Lower lobe of right lung (tissue), 2 donors: Measurements from ENCODE around the gene STK33. TPM values are rescaled to one million over a fixed set of nuclear protein-coding genes. Genes with fewer than 3 reads are reported as not detected.

Source experiments
- ATAC-seq, 2 donors: fragments of 200-7000 bp; cut with Tn5 transposase; one replicate each; pipeline ENCODE4 v1.9.1; 2020 to 2022; ENCODE audit warnings: mild to moderate bottlenecking in 2 of 2, moderate library complexity in 2 of 2
- DNase-seq: peaks from one replicate; pipeline ENCODE4 v3.0.0-alpha.2; 2020
- H3K27ac ChIP-seq: fragments of 200-600 bp; one replicate; pipeline ENCODE4 v1.8.0; 2022
- H3K27me3 ChIP-seq: fragments of 200-600 bp; one replicate; pipeline ENCODE4 v1.8.0; 2022; ENCODE audit warnings: low read depth
- H3K36me3 ChIP-seq: fragments of 200-600 bp; one replicate; pipeline ENCODE4 v1.8.0; 2022; ENCODE audit warnings: mild to moderate bottlenecking
- H3K4me1 ChIP-seq: fragments of 200-600 bp; one replicate; pipeline ENCODE4 v1.8.0; 2022
- H3K4me3 ChIP-seq: fragments of 200-600 bp; one replicate; pipeline ENCODE4 v1.8.0; 2022; ENCODE audit warnings: mild to moderate bottlenecking
- H3K9me3 ChIP-seq: fragments of 200-600 bp; one replicate; pipeline ENCODE4 v1.8.0; 2022
- CTCF ChIP-seq: fragments of 200-600 bp; IDR thresholded peaks from one replicate; pipeline ENCODE4 v1.8.0; 2022; ENCODE audit warnings: antibody characterized with exemption, mild to moderate bottlenecking
- intact Hi-C: fragments of 100-400 bp; cut with DNase I; formaldehyde crosslinking; loops from one replicate; pipeline ENCODE4 v1.11.0; 2022
- total RNA-seq: library from RNA; stranded (reverse); fragmentation: NEBNext Ultra II Directional; extraction: Animal tissue kit (Norgen Biotek cat#: 25700); gene quantifications from one replicate; pipeline ENCODE4 v1.2.1, GENCODE V29; 2021
- donor health status: DM: no; HTN: yes; CAD: no; lungs with severe emphysema.

The STK33 gene
- total RNA-seq, 1 donor from 2014 or later, result 17.3 TPM

- Histone ChIP-seq H3K36me3 (no peaks in the 10 kb centered on the region), H3K4me1 (no peaks in the 10 kb centered on the region), H3K4me3 (no peak overlapping the region), H3K27me3 (no peaks in the 10 kb centered on the region), H3K27ac (no peak overlapping the region), H3K9me3 (no peaks in the 10 kb centered on the region)
- intact Hi-C loops, result no loop called here
- no peak for DNase-seq
- no peak for TF ChIP-seq CTCF
- no peak for ATAC-seq
Observed at GRCh38 chr11:8383627-8384026, 210.4 kb downstream of the STK33 start.

DNA sequence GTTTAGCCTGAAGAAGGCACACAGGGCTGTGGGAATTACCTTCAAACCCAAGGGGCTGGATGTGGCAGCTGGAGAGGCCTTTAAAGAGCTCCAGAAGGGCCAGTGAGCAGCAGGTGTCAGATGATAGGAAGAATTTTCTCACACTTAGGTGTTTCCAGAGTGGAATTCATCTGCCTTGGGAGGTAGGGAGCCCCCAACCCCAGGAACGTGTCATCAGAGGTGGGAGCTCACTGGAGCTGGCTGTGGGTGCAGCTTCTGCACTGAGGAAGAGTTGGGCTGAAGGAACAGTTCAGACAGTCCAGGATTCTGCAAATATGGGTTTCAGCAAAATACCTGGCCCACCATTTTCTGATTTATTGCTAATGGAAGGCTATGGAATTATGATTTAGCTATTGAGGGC is 210.8 kb downstream of the STK33 start:
- TF ChIP-seq CTCF, result no peak
- Histone ChIP-seq H3K4me3 (no peak overlapping the region), H3K27ac (no peak overlapping the region), H3K27me3 (no peaks in the 10 kb centered on the region), H3K9me3 (no peaks in the 10 kb centered on the region), H3K4me1 (no peaks in the 10 kb centered on the region), H3K36me3 (no peaks in the 10 kb centered on the region)
- intact Hi-C loops, result no loop called here
- ATAC-seq (no peak), DNase-seq (no peak)

GRCh38 chr11:8382436-8383053 is 211.5 kb downstream of the STK33 start:
- TF ChIP-seq CTCF, result no peak
- no peak for ATAC-seq
- Histone ChIP-seq H3K27me3 (no peaks in the 10 kb centered on the region), H3K36me3 (no peaks in the 10 kb centered on the region), H3K9me3 (no peaks in the 10 kb centered on the region), H3K4me3 (no peak overlapping the region), H3K4me1 (no peaks in the 10 kb centered on the region), H3K27ac (no peak overlapping the region)
- no peak for DNase-seq
- intact Hi-C loops, result no loop called here

DNA sequence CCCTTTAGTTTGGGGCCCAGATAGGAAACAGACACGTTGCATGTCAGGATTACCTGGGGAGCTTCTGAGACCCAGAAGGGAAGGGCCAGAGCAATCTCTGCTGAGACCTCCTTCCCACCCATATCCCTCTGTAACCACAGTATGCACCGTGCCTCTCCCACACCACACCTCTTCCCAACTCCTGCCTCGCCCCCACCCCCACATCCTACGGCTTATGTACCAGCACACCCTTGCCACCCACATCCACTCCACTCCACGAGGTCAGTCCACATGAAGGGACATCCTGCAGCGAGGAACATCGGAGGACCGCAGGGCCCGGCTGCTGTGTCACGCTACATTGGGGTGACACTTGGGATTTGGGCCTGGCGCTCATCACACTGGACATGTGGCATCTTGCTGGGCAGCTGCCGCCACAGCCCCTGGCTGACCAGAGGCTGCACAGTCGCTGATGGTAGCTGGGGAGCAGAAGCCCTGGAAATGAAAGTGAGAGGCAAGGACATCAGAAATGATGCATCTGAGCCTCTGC is 212.1 kb downstream of the STK33 start:
- no peak for TF ChIP-seq CTCF

DNA sequence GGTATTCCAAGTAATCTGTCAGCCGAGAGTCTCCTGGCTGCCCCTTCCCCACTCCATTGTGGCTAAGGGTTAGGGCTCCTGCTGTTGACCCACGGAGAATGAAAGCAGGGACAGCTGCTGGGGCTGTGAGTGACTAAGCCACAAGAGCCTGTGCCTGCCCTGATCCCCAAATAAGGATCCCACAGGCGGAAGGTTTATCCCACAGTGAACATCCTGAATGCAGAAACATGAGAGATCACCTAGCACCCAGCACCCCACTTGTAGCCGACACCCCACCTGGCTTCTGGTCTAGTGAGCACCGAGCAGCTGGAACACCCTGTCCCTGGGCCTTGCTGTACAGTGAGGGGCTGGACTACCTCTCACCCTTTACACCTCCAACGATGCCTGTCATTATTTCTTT is 212.7 kb downstream of the STK33 start:
- Histone ChIP-seq H3K27me3 (no peaks in the 10 kb centered on the region), H3K4me1 (no peaks in the 10 kb centered on the region), H3K27ac (no peak overlapping the region), H3K4me3 (no peak overlapping the region), H3K36me3 (no peaks in the 10 kb centered on the region), H3K9me3 (no peaks in the 10 kb centered on the region)
- intact Hi-C loops, result no loop called here
- DNase-seq (no peak), ATAC-seq (no peak)
- no peak for TF ChIP-seq CTCF

More for the DNA sequence above, 212.1 kb downstream of the STK33 start:
- Histone ChIP-seq H3K4me1 (no peaks in the 10 kb centered on the region), H3K4me3 (no peak overlapping the region), H3K27ac (no peak overlapping the region), H3K36me3 (no peaks in the 10 kb centered on the region), H3K27me3 (no peaks in the 10 kb centered on the region), H3K9me3 (no peaks in the 10 kb centered on the region)
- intact Hi-C loops, result no loop called here
- no peak for DNase-seq
- ATAC-seq, result no peak
